ENCODE data around the gene ORAI2. TPM values are rescaled to one million over a fixed set of nuclear protein-coding genes. Genes with fewer than 3 reads are reported as not detected.

Gene ORAI2
- total and polyA plus RNA-seq, 2 donors (not counting 3 experiments of a cell fraction or from before 2014, with no cell fraction given): 84.1 to 99.1 TPM

- Histone ChIP-seq H3K79me2 (ENCODE audit: control insufficient read depth, insufficient read depth, low read length) (no peaks in the 10 kb centered on the region), H4K20me1 (replicated peaks; ENCODE audit: control insufficient read depth, extremely low read depth, insufficient read depth, low read length) (no peaks in the 10 kb centered on the region), H3K27me3 (ENCODE audit: control insufficient read depth in 2 of 2, insufficient read depth in 2 of 2, low read length in 2 of 2) (no peaks in the 10 kb centered on the region), H3K4me2 (ENCODE audit: insufficient read depth, low read length) (no peak overlapping the region), H3K4me1 (ENCODE audit: control insufficient read depth, extremely low read depth, insufficient read depth, low read length) (peaks cover 2% of the 10 kb centered on the region), H3K9me1 (replicated peaks; ENCODE audit: control insufficient read depth, extremely low read depth, insufficient read depth, low read length) (no peaks in the 10 kb centered on the region), H2AFZ (ENCODE audit: low read depth, low read length) (no peak overlapping the region), H3K9ac (replicated peaks; ENCODE audit: extremely low read depth, insufficient read depth, low read length) (no peak overlapping the region), H3K27ac (ENCODE audit: insufficient read depth, low read depth, low read length) (no peak overlapping the region), H3K36me3 (ENCODE audit: control insufficient read depth in 2 of 2, extremely low read depth in 1 of 2, insufficient read depth in 2 of 2, low read length in 2 of 2) (peaks cover 0 to 31% of the 10 kb centered on the region in 2 experiments), H3K9me3 (replicated peaks; ENCODE audit: control insufficient read depth, insufficient read depth, low read length) (no peaks in the 10 kb centered on the region), H3K4me3 (replicated peaks in 1 of 3; ENCODE audit: insufficient read depth in 1 of 3, low read depth in 1 of 3, low read length in 3 of 3) (no peak overlapping the region)
- FAIRE-seq (no peak), DNase-seq (ENCODE audit: low read depth, low spot score) (no peak)
- dilution Hi-C loops (cut with MboI; ENCODE audit: extremely low pct_ligation_motif_present, low sequenced_read_pairs) (no loop called here), intact Hi-C loops (cut with micrococcal nuclease) (no loop called here)
- POLR2A ChIA-PET: no interaction called here
- no TSS peak for BruUV-seq (replicated peaks)
- no peak for TF ChIP-seq JUN (IDR thresholded peaks at IDR 0.05; ENCODE audit: borderline replicate concordance, insufficient read depth, insufficient read length, low read depth)
- no peak for TF ChIP-seq POLR2AphosphoS5 (IDR thresholded peaks at IDR 0.05; ENCODE audit: insufficient read depth, low read depth, low read length)
- TF ChIP-seq GATA2 (IDR thresholded peaks at IDR 0.05; ENCODE audit: insufficient read depth, insufficient read length, low read depth, low read length): no peak
- TF ChIP-seq FOS (IDR thresholded peaks at IDR 0.05; ENCODE audit: borderline replicate concordance, insufficient read depth, low read length): no peak
- no peak for TF ChIP-seq EZH2 (IDR thresholded peaks at IDR 0.05; ENCODE audit: borderline replicate concordance, low read depth, low read length, severe bottlenecking)
- no peak for TF ChIP-seq POLR2A (IDR thresholded peaks at IDR 0.05; ENCODE audit: low read depth, low read length)
- TF ChIP-seq CTCF (IDR thresholded peaks at IDR 0.05; ENCODE audit: extremely low read depth in 1 of 2, insufficient read depth in 1 of 2, low read depth in 1 of 2, low read length in 2 of 2): no peak
- TF ChIP-seq MAX (IDR thresholded peaks at IDR 0.05; ENCODE audit: insufficient read depth, insufficient read length): no peak
- CTCF ChIA-PET: no interaction called here
Observed at GRCh38 chr7:102445674-102446071, 12.3 kb downstream of the ORAI2 start.

All from endothelial cell of umbilical vein (primary cell).